HG02852 (cell line): ENCODE measurements around the gene HSPB6.
A peak's percentile ranks its signal among the peaks of the same experiment; 100 is the strongest.

Source experiments
- ATAC-seq: cut with Tn5 transposase; IDR thresholded peaks from one replicate; pipeline ENCODE4 v1.9.1; 2021; ENCODE audit warnings: mild to moderate bottlenecking, moderate library complexity; ENCODE audit not compliant: unreplicated experiment

The HSPB6 gene

GRCh38 chr19:35717665-35718344 lies 39.0 kb downstream of the HSPB6 start, which contains the start of gene KMT2B:
Gene KMT2B, plus strand, starts transcription at chr19:35718003. Its CDS starts 16 bp downstream, at chr19:35718019.
- ATAC-seq = peak; percentile 53

GRCh38 chr19:35716801-35717664 lies 39.8 kb downstream of the HSPB6 start:
- peak; percentile 58 for ATAC-seq

- no peak for ATAC-seq
These were observed 40.6 kb downstream of the HSPB6 start for GRCh38 chr19:35715981-35716800.

GRCh38 chr19:35715355-35715809 lies 41.4 kb downstream of the HSPB6 start:
- ATAC-seq = no peak

GRCh38 chr19:35714601-35715354 lies 42.1 kb downstream of the HSPB6 start:
- ATAC-seq = no peak

GRCh38 chr19:35713904-35714495 lies 42.8 kb downstream of the HSPB6 start:
- ATAC-seq = no peak

GRCh38 chr19:35713506-35713850 lies 43.4 kb downstream of the HSPB6 start:
- no peak for ATAC-seq

GRCh38 chr19:35712567-35713505 lies 44.0 kb downstream of the HSPB6 start:
- no peak for ATAC-seq

GRCh38 chr19:35710784-35711723 lies 45.8 kb downstream of the HSPB6 start:
- ATAC-seq = no peak

- ATAC-seq = no peak
These were observed 48.4 kb downstream of the HSPB6 start for GRCh38 chr19:35708391-35708790.
